NT2/D1 (cell line): ENCODE results near the gene GMEB2.

Source experiments
- SUZ12 ChIP-seq: IDR thresholded peaks from 2 replicates; pipeline ENCODE4 v1.6.1; 2011; ENCODE audit not compliant: insufficient read length, insufficient read depth; ENCODE audit errors: extremely low read depth
- YY1 ChIP-seq: IDR thresholded peaks from 2 replicates; pipeline ENCODE4 v1.6.1; 2011; ENCODE audit not compliant: insufficient read length, insufficient read depth
- ZNF274 ChIP-seq: IDR thresholded peaks from 2 replicates; pipeline ENCODE4 v1.6.1; 2011; ENCODE audit warnings: mild to moderate bottlenecking, low read depth, low read length

GRCh38 chr20:63561624-63562396 lies 65.1 kb downstream of the GMEB2 start:
- TF ChIP-seq YY1 = no peak
- no peak for TF ChIP-seq ZNF274
- no peak for TF ChIP-seq SUZ12
